Thyroid gland (tissue), 4 donors: ENCODE measurements around the gene ATP1B2.

Experiments
- CTCF ChIP-seq, 6 experiments: fragments of 200-600 bp in 3 of 6; fragments of 450-650 bp in 3 of 6; sonication (generic) in 3 of 6; IDR thresholded peaks; one replicate each; pipeline ENCODE4 v1.5.1; 2016 to 2019; ENCODE audit warnings: antibody characterized with exemption in 6 of 6, mild to moderate bottlenecking in 2 of 6, inconsistent platforms in 1 of 6, moderate library complexity in 1 of 6
- POLR2A ChIP-seq, 2 donors: fragments of 450-650 bp; IDR thresholded peaks; one replicate each; pipeline ENCODE4 v1.6.1; 2017; ENCODE audit warnings: antibody characterized with exemption in 2 of 2, mild to moderate bottlenecking in 2 of 2, moderate library complexity in 1 of 2

- peak in 3 of 6 experiments; percentile 40 to 46 (median 44) for TF ChIP-seq CTCF (IDR thresholded peaks at IDR 0.05)
- no peak for TF ChIP-seq POLR2A (IDR thresholded peaks at IDR 0.05)
Observed at GRCh38 chr17:7634384-7634783, 16.3 kb upstream of the ATP1B2 start.
